ENCODE measurements around the gene CKS1B.

CKS1B gene

GRCh38 chr1:154974102-154974807 is at the start of gene CKS1B:
Gene CKS1B, plus strand, starts transcription at chr1:154974681. Its CDS starts 65 bp downstream, at chr1:154974746.
- peak; percentile 74 to 88 (median 84) for DNase-seq

- DNase-seq, result no peak
Observed at GRCh38 chr1:154925335-154926170, 48.9 kb upstream of the CKS1B start.

GRCh38 chr1:154926201-154926600 is 48.3 kb upstream of the CKS1B start:
- no peak for DNase-seq

- no peak for DNase-seq
Observed at GRCh38 chr1:154931940-154932487, 42.5 kb upstream of the CKS1B start.

GRCh38 chr1:154934358-154934948 is 40.0 kb upstream of the CKS1B start:
- no peak for DNase-seq

GRCh38 chr1:154935749-154936554 is 38.5 kb upstream of the CKS1B start:
- no peak for DNase-seq

GRCh38 chr1:154936555-154937084 is 37.9 kb upstream of the CKS1B start, which contains the start of gene PMVK:
Gene PMVK, minus strand, starts transcription at chr1:154936719. Its CDS starts 34 bp downstream, at chr1:154936685.
- peak; percentile 82 to 91 (median 88) for DNase-seq

GRCh38 chr1:154937085-154937987 is 37.1 kb upstream of the CKS1B start:
- DNase-seq, result peak; percentile 78 to 91 (median 82)

GRCh38 chr1:154937988-154938386 is 36.5 kb upstream of the CKS1B start:
- no peak for DNase-seq

- no peak for DNase-seq
Observed at GRCh38 chr1:154938604-154939399, 35.7 kb upstream of the CKS1B start.

GRCh38 chr1:154940213-154940560 is 34.3 kb upstream of the CKS1B start:
- DNase-seq, result no peak

- no peak for DNase-seq
Observed at GRCh38 chr1:154940651-154941194, 33.8 kb upstream of the CKS1B start.

- no peak for DNase-seq
Observed at GRCh38 chr1:154941333-154942013, 33.0 kb upstream of the CKS1B start.

- no peak for DNase-seq
Observed at GRCh38 chr1:154943649-154944400, 30.7 kb upstream of the CKS1B start.

GRCh38 chr1:154944401-154945159 is 29.9 kb upstream of the CKS1B start:
- DNase-seq, result no peak

- no peak for DNase-seq
Observed at GRCh38 chr1:154945160-154945961, 29.1 kb upstream of the CKS1B start.
